Vein endothelial cell (primary cell): ENCODE results near the gene ZNF586. TPM values are rescaled to one million over a fixed set of nuclear protein-coding genes. Genes with fewer than 3 reads are reported as not detected.

Experiments
- total RNA-seq: library from RNA; depleted of rRNA; stranded (reverse); fragments of >200 nt; gene quantifications from 2 replicates; pipeline ENCODE4 v1.2.3, GENCODE V29; 2012

The ZNF586 gene
- total RNA-seq = 15.0 and 17.6 TPM in 2 replicates

GRCh38 chr19:57769345-57770131, at the start of gene ZNF586:
Gene ZNF586 (plus strand): TSS chr19:57769676. CDS start chr19:57769843, 167 bp downstream.

GRCh38 chr19:57746580-57747471, 22.6 kb upstream of the ZNF586 start, which contains the start of gene ZNF776:
Gene ZNF776 (plus strand): TSS chr19:57746815. CDS start chr19:57747059, 244 bp downstream.

GRCh38 chr19:57814505-57815246, 45.2 kb downstream of the ZNF586 start, which contains the start of gene ZNF552:
Gene ZNF552 (minus strand): TSS chr19:57814913. CDS start chr19:57814743, 170 bp downstream.

GRCh38 chr19:57830071-57830602, 60.7 kb downstream of the ZNF586 start, which contains the start of gene ZNF587B:
Gene ZNF587B (plus strand): TSS chr19:57830299. CDS start chr19:57830529, 230 bp downstream.

Other genes with a start within 250 kb of the ZNF586 start
- 4.2 and 4.6 TPM in 2 replicates for gene ZNF549, start 242.3 kb upstream of the ZNF586 start, total RNA-seq
- 4.6 and 6.2 TPM in 2 replicates for gene ZNF550, start 209.8 kb upstream of the ZNF586 start, total RNA-seq
- 6.2 and 6.8 TPM in 2 replicates for gene ZNF416, start 190.8 kb upstream of the ZNF586 start, total RNA-seq
- gene ZIK1, start 185.5 kb upstream of the ZNF586 start, total RNA-seq = 4.6 and 5.7 TPM in 2 replicates
- 3.6 and 6.9 TPM in 2 replicates for gene ZNF530, start 169.8 kb upstream of the ZNF586 start, total RNA-seq
- 19.3 and 21.5 TPM in 2 replicates for gene ZNF134, start 155.4 kb upstream of the ZNF586 start, total RNA-seq
- gene ZNF211, start 136.5 kb upstream of the ZNF586 start, total RNA-seq = 7.5 and 9.3 TPM in 2 replicates
- under 0.01 and 0.10 TPM in 2 replicates for gene ZSCAN4, start 100.7 kb upstream of the ZNF586 start, total RNA-seq
- 13.4 and 14.4 TPM in 2 replicates for gene ZNF551, start 87.7 kb upstream of the ZNF586 start, total RNA-seq
- gene ZNF154, start 60.5 kb upstream of the ZNF586 start, total RNA-seq = 0.33 and 3.7 TPM in 2 replicates
- gene ZNF671, start 42.1 kb upstream of the ZNF586 start, total RNA-seq = 4.6 and 8.3 TPM in 2 replicates
- 14.9 and 15.7 TPM in 2 replicates for gene ZNF776, start 22.9 kb upstream of the ZNF586 start, total RNA-seq
- gene ZNF552, start 45.2 kb downstream of the ZNF586 start, total RNA-seq = 5.6 and 8.9 TPM in 2 replicates
- 22.5 and 25.3 TPM in 2 replicates for gene ZNF587B, start 60.6 kb downstream of the ZNF586 start, total RNA-seq
- 30.1 and 46.1 TPM in 2 replicates for gene ZNF587, start 80.2 kb downstream of the ZNF586 start, total RNA-seq
- 4.2 and 11.1 TPM in 2 replicates for gene ZNF814, start 119.4 kb downstream of the ZNF586 start, total RNA-seq
- 8.8 and 12.4 TPM in 2 replicates for gene ZNF417, start 146.9 kb downstream of the ZNF586 start, total RNA-seq
- 2.9 and 3.6 TPM in 2 replicates for gene ZNF418, start 165.7 kb downstream of the ZNF586 start, total RNA-seq
- gene ZNF256, start 178.0 kb downstream of the ZNF586 start, total RNA-seq = 5.9 and 6.3 TPM in 2 replicates
- 0.57 TPM in 1 of 2 replicates, not detected in the other for gene C19orf18, start 204.9 kb downstream of the ZNF586 start, total RNA-seq
- gene ZNF606, start 233.1 kb downstream of the ZNF586 start, total RNA-seq = 16.7 and 21.3 TPM in 2 replicates